ENCODE measurements around the gene IFNLR1.
"Not testable (repeated sequence)": the region's sequence is repeated elsewhere in the genome, so short reads cannot be mapped to it uniquely, and the experiment has no call there.

The IFNLR1 gene

DNA sequence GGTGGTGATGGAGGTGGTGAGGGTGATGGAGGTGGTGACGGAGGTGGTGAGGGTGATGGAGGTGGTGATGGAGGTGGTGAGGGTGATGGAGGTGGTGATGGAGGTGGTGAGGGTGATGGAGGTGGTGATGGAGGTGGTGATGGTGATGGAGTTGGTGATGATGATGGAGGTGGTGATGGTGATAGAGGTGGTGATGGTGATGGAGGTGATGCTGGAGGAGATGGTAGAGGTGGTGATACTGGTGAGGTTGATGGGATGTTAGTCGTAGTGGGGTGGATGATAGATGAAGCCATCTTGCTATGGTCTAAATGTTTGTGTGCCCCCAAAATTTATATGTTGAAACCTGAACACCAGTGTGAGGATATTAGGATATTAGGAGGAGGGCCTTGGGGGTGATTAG is 25.3 kb upstream of the IFNLR1 start:
- TF ChIP-seq, protein P1, sequence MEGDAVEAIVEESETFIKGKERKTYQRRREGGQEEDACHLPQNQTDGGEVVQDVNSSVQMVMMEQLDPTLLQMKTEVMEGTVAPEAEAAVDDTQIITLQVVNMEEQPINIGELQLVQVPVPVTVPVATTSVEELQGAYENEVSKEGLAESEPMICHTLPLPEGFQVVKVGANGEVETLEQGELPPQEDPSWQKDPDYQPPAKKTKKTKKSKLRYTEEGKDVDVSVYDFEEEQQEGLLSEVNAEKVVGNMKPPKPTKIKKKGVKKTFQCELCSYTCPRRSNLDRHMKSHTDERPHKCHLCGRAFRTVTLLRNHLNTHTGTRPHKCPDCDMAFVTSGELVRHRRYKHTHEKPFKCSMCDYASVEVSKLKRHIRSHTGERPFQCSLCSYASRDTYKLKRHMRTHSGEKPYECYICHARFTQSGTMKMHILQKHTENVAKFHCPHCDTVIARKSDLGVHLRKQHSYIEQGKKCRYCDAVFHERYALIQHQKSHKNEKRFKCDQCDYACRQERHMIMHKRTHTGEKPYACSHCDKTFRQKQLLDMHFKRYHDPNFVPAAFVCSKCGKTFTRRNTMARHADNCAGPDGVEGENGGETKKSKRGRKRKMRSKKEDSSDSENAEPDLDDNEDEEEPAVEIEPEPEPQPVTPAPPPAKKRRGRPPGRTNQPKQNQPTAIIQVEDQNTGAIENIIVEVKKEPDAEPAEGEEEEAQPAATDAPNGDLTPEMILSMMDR (conservative IDR thresholded peaks at IDR 0.05), result no peak
- no peak overlapping the region for H3K27ac ChIP-seq

DNA sequence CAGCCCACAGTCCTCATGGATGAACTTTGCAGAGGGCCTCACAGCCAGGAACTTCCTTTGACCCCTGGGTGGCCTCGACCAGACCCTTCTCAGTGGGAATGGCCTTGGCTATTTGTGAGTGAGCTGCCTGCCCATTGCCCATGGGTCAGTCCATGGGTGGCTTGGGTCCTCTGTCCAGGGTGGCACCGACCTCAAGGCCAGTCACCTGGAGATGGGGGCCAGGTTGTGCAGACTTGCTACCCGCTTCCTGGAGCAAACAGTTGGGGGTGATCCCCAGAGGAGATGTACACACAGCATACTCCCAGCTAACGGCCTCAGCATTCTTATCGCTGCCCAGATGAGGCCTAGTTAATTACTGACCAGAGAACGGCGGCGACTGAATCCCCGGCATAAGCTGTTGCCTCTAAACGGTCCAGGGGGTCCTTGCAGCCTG is 23.1 kb upstream of the IFNLR1 start:
- no peak overlapping the region for H3K27ac ChIP-seq
- TF ChIP-seq, protein P1 (conservative IDR thresholded peaks at IDR 0.05), result no peak

DNA sequence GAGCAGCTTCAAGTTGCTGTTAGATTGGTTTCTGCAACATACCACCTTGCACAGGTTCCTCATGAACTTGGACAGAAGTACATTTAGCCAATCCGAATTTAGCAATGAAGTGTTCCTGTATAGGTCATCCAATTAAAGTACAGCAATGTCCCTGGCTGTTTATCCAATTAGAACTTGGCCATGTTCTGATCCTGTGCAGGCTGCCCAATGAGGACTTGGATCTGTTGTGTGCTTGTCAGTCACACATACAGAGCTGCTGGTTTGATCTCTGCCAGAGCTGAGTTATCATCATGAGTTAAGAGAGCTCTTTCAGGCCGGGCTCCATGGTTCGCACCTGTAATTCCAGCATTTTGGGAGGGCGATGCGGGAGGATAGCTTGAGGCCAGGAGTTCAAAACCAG is 22.0 kb upstream of the IFNLR1 start:
- TF ChIP-seq, protein P1 (conservative IDR thresholded peaks at IDR 0.05), result no peak

DNA sequence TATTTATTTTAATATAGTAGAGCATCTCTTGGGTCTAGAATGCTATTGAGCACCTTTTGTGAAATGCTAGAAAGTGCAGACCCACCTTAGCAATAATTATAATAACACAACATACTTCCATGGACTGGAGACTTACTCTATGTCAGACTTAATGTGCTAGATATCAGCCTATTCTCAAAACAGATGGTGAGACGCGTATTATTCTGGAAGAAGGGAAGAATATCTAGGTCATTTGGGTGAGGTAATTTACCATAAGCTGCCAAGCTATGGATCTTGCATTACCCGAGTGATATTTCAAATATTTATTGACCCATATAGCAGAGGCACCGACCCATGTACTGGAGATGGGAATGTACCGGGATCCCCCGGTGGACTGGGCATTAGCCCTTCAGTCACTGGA is 20.6 kb upstream of the IFNLR1 start:
- no peak overlapping the region for H3K27ac ChIP-seq
- TF ChIP-seq, protein P1 (conservative IDR thresholded peaks at IDR 0.05), result no peak

More for the DNA sequence above, 22.0 kb upstream of the IFNLR1 start:
- H3K27ac ChIP-seq, result no peak overlapping the region

DNA sequence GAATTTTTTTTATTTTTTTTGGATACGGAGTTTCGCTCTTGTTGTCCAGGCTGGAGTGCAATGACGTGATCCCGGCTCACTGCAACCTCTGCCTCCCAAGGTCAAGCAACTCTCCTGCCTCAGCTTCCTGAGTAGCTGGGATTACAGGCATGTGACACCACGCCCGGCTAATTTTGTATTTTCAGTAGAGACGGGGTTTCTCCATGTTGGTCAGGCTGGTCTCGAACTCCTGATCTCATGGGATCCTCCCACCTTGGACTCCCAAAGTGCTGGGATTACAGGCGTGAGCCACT is 20.3 kb upstream of the IFNLR1 start:
- H3K27ac ChIP-seq, result not testable (repeated sequence)

DNA sequence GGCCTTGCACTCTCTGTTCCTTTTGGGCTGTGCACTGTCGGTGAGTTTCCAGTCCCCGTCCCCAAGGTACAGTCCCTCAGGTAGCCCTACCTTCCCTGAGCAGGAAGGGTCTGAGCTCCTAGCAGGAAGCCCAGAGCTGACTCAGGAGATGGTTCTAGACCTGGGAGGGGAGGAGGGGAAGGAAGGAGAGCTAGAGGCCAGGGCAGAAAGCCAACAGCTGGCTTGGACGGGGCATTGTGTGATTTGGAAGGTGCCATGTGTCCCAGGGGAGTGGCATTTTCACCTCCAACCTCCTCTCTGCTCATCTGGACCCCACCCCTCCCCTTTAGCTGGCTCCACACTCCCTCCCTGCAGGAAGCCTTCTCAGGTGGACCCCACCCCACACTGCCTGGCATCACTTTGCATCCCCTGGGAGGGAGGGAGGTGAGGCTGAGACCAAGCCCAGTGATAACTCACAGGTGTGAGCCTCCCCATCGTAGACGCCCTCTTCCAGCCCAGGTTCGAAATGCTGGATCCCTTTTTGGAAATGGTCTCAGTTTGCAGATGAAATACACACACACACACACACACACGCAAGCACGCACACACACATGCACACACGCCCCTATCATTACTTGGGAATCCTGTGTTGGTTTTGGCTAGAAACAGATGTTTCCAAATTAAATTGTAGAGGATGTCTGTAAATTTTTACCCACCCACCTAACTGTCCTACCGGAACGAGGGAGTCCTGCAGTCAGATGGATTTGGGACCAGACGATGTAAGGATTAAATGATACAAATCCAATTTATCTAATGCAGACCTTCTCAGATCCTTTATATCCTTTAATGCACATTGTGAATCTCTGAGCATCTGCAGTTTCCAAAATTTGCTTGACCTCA is 19.7 kb upstream of the IFNLR1 start:
- H3K27ac ChIP-seq, result no peak overlapping the region
- TF ChIP-seq, protein P1 (conservative IDR thresholded peaks at IDR 0.05), result no peak

DNA sequence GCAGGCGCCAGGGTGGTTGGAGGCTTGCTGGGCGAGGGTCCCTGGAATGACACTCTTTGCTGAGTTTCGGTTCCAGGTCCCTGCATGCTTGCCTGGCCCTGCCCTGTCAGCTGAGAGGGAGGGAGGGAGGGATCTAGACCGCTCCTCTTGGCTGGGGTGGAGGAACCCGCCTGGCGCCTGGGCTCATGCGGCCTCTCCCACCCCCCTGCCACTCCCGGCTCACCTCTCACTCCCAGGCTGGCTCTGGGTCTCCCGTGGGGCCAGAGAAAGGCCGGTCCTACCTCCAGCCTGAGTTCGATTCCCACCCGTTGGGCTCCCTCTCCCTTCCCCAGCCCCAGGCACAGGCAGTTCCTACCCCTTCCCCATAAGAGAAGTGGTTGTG is 19.0 kb upstream of the IFNLR1 start:
- TF ChIP-seq, protein P1 (conservative IDR thresholded peaks at IDR 0.05), result no peak

DNA sequence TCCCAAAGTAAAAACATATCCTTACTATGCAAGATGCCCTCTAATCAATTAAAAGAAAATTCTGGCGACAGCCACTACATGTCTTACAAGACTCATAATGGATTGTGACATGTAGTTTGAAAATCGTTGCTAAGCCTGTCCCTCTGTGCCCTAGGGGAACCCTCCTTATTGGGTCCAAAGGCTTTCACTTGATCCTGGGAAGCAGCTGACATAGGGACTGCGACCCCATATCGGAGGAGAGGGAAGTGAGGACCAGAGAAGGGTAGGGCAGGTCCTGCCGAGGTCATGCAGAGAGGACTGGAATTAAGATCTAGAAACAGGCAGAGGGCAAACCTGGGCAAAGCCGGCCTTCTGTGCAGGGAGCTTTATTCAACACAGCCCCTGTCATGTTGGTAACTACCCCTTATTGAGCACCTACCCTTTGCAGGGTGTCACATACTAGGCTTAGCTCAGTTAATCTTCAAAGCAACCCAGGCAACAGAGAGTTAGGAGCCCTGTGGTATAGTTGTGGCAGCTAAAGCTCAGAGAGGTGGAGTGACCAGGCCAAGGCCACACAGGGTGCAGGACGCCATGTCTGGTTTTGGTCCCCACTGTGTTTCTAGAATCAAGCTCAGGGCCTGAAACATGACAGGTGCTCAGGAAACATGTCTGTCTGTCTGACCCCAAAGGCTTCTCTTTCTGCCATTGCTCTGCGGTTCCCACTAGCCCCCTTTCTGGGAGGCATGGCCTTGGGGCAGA is 18.4 kb upstream of the IFNLR1 start:
- TF ChIP-seq, protein P1 (conservative IDR thresholded peaks at IDR 0.05), result no peak

More for the DNA sequence above, 19.0 kb upstream of the IFNLR1 start:
- no peak overlapping the region for H3K27ac ChIP-seq

More for the DNA sequence above, 18.4 kb upstream of the IFNLR1 start:
- no peak overlapping the region for H3K27ac ChIP-seq

Measured in VCaP (cell line).